Fibroblast of skin of back (primary cell): ENCODE data around the gene CAPN7.
A peak's percentile ranks its signal among the peaks of the same experiment; 100 is the strongest.

Experiments
- DNase-seq: peaks from one replicate; pipeline ENCODE4 v3.0.0-alpha.2; 2013

The CAPN7 gene

GRCh38 chr3:15199493-15200105, 6.4 kb upstream of the CAPN7 start:
- DNase-seq = no peak

GRCh38 chr3:15204005-15204404, 2.0 kb upstream of the CAPN7 start:
- peak; percentile 47 for DNase-seq

- DNase-seq = no peak
Measured at GRCh38 chr3:15205482-15205933, 538 bp upstream of the CAPN7 start.

- peak; percentile 41 for DNase-seq
Measured at GRCh38 chr3:15206662-15207576, 873 bp downstream of the CAPN7 start.

- no peak for DNase-seq
Measured at GRCh38 chr3:15207836-15208504, 1.9 kb downstream of the CAPN7 start.

- DNase-seq = no peak
Measured at GRCh38 chr3:15211937-15212336, 5.9 kb downstream of the CAPN7 start.

- no peak for DNase-seq
Measured at GRCh38 chr3:15214758-15215157, 8.7 kb downstream of the CAPN7 start.

GRCh38 chr3:15215996-15216395, 9.9 kb downstream of the CAPN7 start:
- no peak for DNase-seq

GRCh38 chr3:15216501-15216900, 10.5 kb downstream of the CAPN7 start:
- DNase-seq = no peak

- DNase-seq = no peak
Measured at GRCh38 chr3:15217011-15217671, 11.1 kb downstream of the CAPN7 start.

GRCh38 chr3:15217841-15218267, 11.8 kb downstream of the CAPN7 start:
- no peak for DNase-seq

GRCh38 chr3:15218689-15219088, 12.6 kb downstream of the CAPN7 start:
- DNase-seq = no peak

GRCh38 chr3:15220056-15220455, 14.0 kb downstream of the CAPN7 start:
- no peak for DNase-seq

- no peak for DNase-seq
Measured at GRCh38 chr3:15220661-15221060, 14.6 kb downstream of the CAPN7 start.

- DNase-seq = no peak
Measured at GRCh38 chr3:15221574-15222217, 15.7 kb downstream of the CAPN7 start.

- DNase-seq = no peak
Measured at GRCh38 chr3:15223685-15224572, 17.9 kb downstream of the CAPN7 start.

- no peak for DNase-seq
Measured at GRCh38 chr3:15228147-15228546, 22.1 kb downstream of the CAPN7 start.

- no peak for DNase-seq
Measured at GRCh38 chr3:15229262-15229661, 23.2 kb downstream of the CAPN7 start.

GRCh38 chr3:15241341-15241740, 35.3 kb downstream of the CAPN7 start:
- no peak for DNase-seq

GRCh38 chr3:15243822-15244482, 37.9 kb downstream of the CAPN7 start:
- no peak for DNase-seq

GRCh38 chr3:15246186-15246585, 40.1 kb downstream of the CAPN7 start:
- no peak for DNase-seq
